ENCODE measurements around the gene UBB.
A peak's percentile ranks its signal among the peaks of the same experiment; 100 is the strongest.
"Not testable (repeated sequence)": the region's sequence is repeated elsewhere in the genome, so short reads cannot be mapped to it uniquely, and the experiment has no call there.

Gene UBB

GRCh38 chr17:16377941-16378341 lies 3.0 kb upstream of the UBB start:
- no peak for DNase-seq

- no peak for DNase-seq
Observed at GRCh38 chr17:16378636-16379282, 2.1 kb upstream of the UBB start.

GRCh38 chr17:16379654-16380053 lies 1.2 kb upstream of the UBB start:
- DNase-seq: peak; percentile 33

GRCh38 chr17:16381496-16381820 lies 567 bp downstream of the UBB start:
- DNase-seq: no peak

GRCh38 chr17:16383216-16383615 lies 2.3 kb downstream of the UBB start:
- no peak for DNase-seq

GRCh38 chr17:16383772-16384287 lies 2.9 kb downstream of the UBB start:
- DNase-seq: no peak

- DNase-seq: no peak
Observed at GRCh38 chr17:16384557-16384956, 3.7 kb downstream of the UBB start.

GRCh38 chr17:16386126-16386507 lies 5.2 kb downstream of the UBB start:
- DNase-seq: not testable (repeated sequence)

GRCh38 chr17:16391451-16391850 lies 10.6 kb downstream of the UBB start:
- DNase-seq: no peak

GRCh38 chr17:16392491-16392890 lies 11.6 kb downstream of the UBB start:
- not testable (repeated sequence) for DNase-seq

- not testable (repeated sequence) for DNase-seq
Observed at GRCh38 chr17:16395887-16396286, 15.0 kb downstream of the UBB start.

GRCh38 chr17:16396693-16397092 lies 15.8 kb downstream of the UBB start:
- not testable (repeated sequence) for DNase-seq

- no peak for DNase-seq
Observed at GRCh38 chr17:16398270-16399267, 17.7 kb downstream of the UBB start.

- not testable (repeated sequence) for DNase-seq
Observed at GRCh38 chr17:16403847-16404246, 23.0 kb downstream of the UBB start.

GRCh38 chr17:16406742-16407674 lies 26.1 kb downstream of the UBB start:
- DNase-seq: peak; percentile 67

- DNase-seq: peak; percentile 53
Observed at GRCh38 chr17:16407911-16408588, 27.2 kb downstream of the UBB start.

- peak; percentile 40 for DNase-seq
Observed at GRCh38 chr17:16415031-16415924, 34.4 kb downstream of the UBB start, which contains the start of gene TRPV2. Gene TRPV2 (plus strand): TSS chr17:16415571. CDS start chr17:16417669, 2,098 bp downstream.

GRCh38 chr17:16417399-16417798 lies 36.5 kb downstream of the UBB start:
- DNase-seq: no peak

- DNase-seq: no peak
Observed at GRCh38 chr17:16417896-16418684, 37.2 kb downstream of the UBB start.

GRCh38 chr17:16418685-16419068 lies 37.8 kb downstream of the UBB start:
- no peak for DNase-seq

Measured in femur (tissue), 1 donor.